Transverse colon (tissue), 3 donors: Measurements from ENCODE around the gene LLPH.

ENCODE experiments used
- EP300 ChIP-seq: sonication (generic); formaldehyde crosslinking; IDR thresholded peaks from one replicate; pipeline ENCODE4 v1.6.1; 2017; ENCODE audit warnings: antibody characterized with exemption, low read depth
- TF ChIP-seq, protein P1 (sequence below), 5 experiments: fragments of 200-600 bp in 3 of 5; fragments of 450-650 bp in 2 of 5; sonication (generic) in 3 of 5; IDR thresholded peaks; 1 replicate in 2 of 5; 2 replicates in 3 of 5; pipeline ENCODE4 v1.5.1; 2016 to 2017; ENCODE audit warnings: antibody characterized with exemption in 5 of 5, inconsistent platforms in 3 of 5, mild to moderate bottlenecking in 2 of 5, moderate library complexity in 1 of 5

DNA sequence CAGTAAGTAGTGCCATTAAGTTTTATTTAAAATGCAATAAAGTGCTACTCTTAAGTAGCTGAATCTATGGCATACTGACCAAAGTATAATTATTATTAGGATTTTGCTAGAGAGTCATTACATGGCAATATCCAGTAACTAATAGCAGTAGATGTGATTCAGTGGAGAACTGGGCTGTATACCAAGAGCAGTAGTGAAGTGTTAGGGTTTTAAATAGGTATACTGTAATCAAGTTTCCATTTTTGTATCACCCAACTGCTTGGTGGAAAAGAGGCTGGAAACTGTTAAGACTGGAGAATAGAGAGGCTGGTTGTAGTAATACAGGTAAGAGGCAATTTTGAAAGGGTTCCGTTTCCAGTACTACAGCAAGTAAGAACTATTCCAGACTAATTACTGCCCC, 13.3 kb upstream of the LLPH start:
- TF ChIP-seq, protein P1, sequence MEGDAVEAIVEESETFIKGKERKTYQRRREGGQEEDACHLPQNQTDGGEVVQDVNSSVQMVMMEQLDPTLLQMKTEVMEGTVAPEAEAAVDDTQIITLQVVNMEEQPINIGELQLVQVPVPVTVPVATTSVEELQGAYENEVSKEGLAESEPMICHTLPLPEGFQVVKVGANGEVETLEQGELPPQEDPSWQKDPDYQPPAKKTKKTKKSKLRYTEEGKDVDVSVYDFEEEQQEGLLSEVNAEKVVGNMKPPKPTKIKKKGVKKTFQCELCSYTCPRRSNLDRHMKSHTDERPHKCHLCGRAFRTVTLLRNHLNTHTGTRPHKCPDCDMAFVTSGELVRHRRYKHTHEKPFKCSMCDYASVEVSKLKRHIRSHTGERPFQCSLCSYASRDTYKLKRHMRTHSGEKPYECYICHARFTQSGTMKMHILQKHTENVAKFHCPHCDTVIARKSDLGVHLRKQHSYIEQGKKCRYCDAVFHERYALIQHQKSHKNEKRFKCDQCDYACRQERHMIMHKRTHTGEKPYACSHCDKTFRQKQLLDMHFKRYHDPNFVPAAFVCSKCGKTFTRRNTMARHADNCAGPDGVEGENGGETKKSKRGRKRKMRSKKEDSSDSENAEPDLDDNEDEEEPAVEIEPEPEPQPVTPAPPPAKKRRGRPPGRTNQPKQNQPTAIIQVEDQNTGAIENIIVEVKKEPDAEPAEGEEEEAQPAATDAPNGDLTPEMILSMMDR (IDR thresholded peaks at IDR 0.05) = no peak
- no peak for TF ChIP-seq EP300
